ENCODE measurements around the gene SLC16A7.

- TF ChIP-seq CTCF (IDR thresholded peaks at IDR 0.05): no peak
- TF ChIP-seq POLR2A (IDR thresholded peaks at IDR 0.05): no peak
Observed at GRCh38 chr12:59724011-59724695, 128.3 kb downstream of the SLC16A7 start.
